B cell (primary cell): ENCODE results near the gene ENO2.

Experiments
- EZH2 ChIP-seq: IDR thresholded peaks from 2 replicates; pipeline ENCODE4 v1.6.1; 2012; ENCODE audit warnings: borderline replicate concordance, low read depth, mild to moderate bottlenecking, moderate library complexity, low read length; ENCODE audit not compliant: insufficient read depth, poor library complexity, severe bottlenecking
- TF ChIP-seq, protein P1 (sequence below): fragments of 200-600 bp; IDR thresholded peaks from one replicate; pipeline ENCODE4 v1.8.0; 2022; ENCODE audit warnings: antibody characterized with exemption, mild to moderate bottlenecking

DNA sequence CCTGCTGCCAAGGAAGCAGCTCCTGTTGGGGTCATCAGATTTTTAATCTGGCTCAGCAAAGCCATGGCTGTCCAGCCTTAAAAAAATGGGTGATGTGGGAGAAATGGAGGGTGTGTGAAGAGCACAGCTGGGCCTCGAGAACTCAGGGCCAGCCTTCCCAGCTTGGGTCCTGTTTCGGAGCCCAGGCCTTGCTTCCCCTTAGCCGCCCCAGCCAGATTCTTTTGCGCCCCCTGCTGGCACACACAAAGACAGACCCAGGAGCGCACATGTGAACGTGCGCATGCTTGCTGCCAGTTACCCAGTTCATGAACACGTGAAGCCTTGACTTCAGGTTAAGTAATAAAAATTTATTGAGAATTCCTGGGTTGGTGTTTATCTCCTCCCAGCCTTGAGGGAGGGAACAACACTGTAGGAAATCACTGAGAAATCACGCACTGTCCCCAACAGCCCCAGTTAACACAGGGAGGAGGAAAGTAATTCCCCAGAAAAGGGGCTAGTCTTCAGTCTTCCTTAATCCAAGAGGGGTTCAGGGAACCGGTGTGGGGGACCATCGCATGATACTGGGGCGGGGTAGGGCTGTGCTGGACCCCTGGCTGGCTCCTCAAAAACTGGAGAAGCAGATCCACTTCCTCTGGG lies 50.8 kb downstream of the ENO2 start:
- TF ChIP-seq, protein P1, sequence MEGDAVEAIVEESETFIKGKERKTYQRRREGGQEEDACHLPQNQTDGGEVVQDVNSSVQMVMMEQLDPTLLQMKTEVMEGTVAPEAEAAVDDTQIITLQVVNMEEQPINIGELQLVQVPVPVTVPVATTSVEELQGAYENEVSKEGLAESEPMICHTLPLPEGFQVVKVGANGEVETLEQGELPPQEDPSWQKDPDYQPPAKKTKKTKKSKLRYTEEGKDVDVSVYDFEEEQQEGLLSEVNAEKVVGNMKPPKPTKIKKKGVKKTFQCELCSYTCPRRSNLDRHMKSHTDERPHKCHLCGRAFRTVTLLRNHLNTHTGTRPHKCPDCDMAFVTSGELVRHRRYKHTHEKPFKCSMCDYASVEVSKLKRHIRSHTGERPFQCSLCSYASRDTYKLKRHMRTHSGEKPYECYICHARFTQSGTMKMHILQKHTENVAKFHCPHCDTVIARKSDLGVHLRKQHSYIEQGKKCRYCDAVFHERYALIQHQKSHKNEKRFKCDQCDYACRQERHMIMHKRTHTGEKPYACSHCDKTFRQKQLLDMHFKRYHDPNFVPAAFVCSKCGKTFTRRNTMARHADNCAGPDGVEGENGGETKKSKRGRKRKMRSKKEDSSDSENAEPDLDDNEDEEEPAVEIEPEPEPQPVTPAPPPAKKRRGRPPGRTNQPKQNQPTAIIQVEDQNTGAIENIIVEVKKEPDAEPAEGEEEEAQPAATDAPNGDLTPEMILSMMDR: peak; percentile 88
- no peak for TF ChIP-seq EZH2
